Measurements from ENCODE around the gene PDZRN3. TPM values are rescaled to one million over a fixed set of nuclear protein-coding genes. Genes with fewer than 3 reads are reported as not detected.

PDZRN3 gene
- polyA plus RNA-seq, 1 of the 3 experiments (the other 2 are of a cell fraction) = 10.3 TPM

DNA sequence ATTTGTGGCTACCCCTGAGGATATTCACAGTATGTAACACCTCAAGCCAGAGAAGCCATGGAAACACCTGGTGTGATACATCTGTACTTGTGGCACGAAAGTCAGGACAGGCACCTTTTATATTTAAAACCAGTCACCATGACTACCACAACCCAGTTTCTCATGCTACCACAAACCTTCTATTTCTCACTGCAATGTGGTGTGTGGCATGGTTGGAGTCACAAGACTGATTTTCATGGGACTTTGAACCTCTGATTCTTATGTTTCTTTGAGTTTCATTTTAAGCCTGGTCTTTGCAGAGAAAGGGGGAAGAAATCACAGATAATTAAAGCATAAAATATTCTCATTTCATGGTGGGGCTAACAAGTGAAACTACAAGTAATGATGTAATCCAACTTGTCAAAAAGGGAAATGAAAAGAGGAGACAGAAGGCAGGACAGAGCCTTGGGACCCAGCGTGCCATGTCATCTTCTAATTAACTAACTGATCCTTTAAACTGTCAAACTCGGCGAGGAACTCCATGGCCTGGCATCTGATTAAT is 175.9 kb downstream of the PDZRN3 start:
- POLR2A ChIA-PET = no interaction called here
- no peaks in the 10 kb centered on the region for H3F3A ChIP-seq (replicated peaks; ENCODE audit: insufficient read depth)
- H2AFZ ChIP-seq (ENCODE audit: low read depth) = no peak overlapping the region

DNA sequence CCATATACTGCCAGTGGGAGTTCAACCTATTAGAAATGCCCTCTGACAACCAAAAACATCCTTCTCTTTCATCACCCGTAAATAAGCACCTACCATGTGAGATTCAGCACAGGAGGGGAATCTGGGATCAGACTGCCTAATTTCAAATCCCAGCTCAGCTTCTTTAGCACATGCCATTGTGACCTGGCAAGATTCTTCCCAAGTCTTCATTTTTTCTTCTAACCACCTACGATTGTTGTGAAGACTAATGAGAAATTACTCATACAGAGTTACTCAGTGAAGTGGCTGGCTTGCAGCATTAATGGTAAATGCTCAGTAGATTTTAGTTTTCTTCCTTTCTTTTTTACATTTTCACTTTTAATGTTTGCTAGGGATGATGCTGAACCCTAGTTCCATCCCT is 176.7 kb downstream of the PDZRN3 start:
- CTCF ChIA-PET = interaction anchor here (0.6 to 2.0 kb wide), 4 partner anchors 9 to 82 kb away, joined by 3 to 7 read pairs (median 4); no protein-coding TSS in a partner anchor
- H3K4me3 ChIP-seq (ENCODE audit: low read depth in 2 of 2, low read length in 1 of 2) = no peak overlapping the region

More for the DNA sequence above, 175.9 kb downstream of the PDZRN3 start:
- Histone ChIP-seq H3K36me3 (replicated peaks in 1 of 2; ENCODE audit: control insufficient read depth in 1 of 2, insufficient read depth in 2 of 2, low read length in 1 of 2) (peaks cover 0 to 7% of the 10 kb centered on the region in 2 experiments), H3K4me2 (no peak overlapping the region), H3K9me3 (no peaks in the 10 kb centered on the region), H4K20me1 (ENCODE audit: insufficient read depth) (peaks cover 60% of the 10 kb centered on the region), H3K4me3 (ENCODE audit: low read depth in 2 of 2, low read length in 1 of 2) (no peak overlapping the region), H3K9me2 (no peaks in the 10 kb centered on the region), H3K9ac (no peak overlapping the region), H3K79me2 (ENCODE audit: insufficient read depth) (peaks cover 45% of the 10 kb centered on the region), H3K27ac (ENCODE audit: low read depth in 2 of 2, low read length in 1 of 2) (no peak overlapping the region), H3K27me3 (ENCODE audit: insufficient read depth) (no peaks in the 10 kb centered on the region), H3K4me1 (ENCODE audit: control insufficient read depth in 1 of 2, insufficient read depth in 2 of 2, low read depth in 1 of 2, low read length in 1 of 2) (peaks cover 0 to 16% of the 10 kb centered on the region in 2 experiments; a peak in 2 of 4 replicates)
- CTCF ChIA-PET = interaction anchor here (0.7 to 2.0 kb wide), 4 partner anchors 8 to 386 kb away, joined by 3 to 9 read pairs (median 5); no protein-coding TSS in a partner anchor
- no peak for TF ChIP-seq YY1 (IDR thresholded peaks at IDR 0.05; ENCODE audit: low read depth)
- WGBS (ENCODE audit: low lambda C conversion rate) = 85% methylated on average over 4 of the region's 4 CpGs
- DNase-seq = no peak

DNA sequence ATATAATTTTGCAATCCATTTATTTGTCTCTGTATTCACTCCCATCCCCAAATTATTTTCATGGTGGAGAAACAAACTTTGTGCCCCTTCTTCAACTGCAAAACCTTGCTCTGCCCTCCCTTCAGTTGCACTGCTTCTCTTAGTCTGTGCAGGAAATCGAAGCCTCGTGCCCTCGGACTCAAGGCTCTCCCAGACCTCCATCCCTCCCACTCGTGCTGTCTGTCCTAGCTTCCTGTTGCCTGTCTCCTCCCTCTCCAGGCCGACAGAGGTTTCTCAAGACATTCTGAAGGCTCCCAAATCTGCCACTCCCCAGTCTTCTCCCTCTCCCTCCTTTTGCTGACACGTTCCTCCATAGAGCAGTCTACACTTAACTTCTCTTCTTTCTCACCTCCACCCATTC is 177.6 kb downstream of the PDZRN3 start:
- ChIA-PET POLR2A (no interaction called here), CTCF (interaction anchor here (1.5 to 2.2 kb wide), 3 partner anchors 13 to 54 kb away, joined by 4 to 9 read pairs (median 7); no protein-coding TSS in a partner anchor)
- Histone ChIP-seq H3K27me3 (ENCODE audit: insufficient read depth) (no peaks in the 10 kb centered on the region), H3K9me3 (no peaks in the 10 kb centered on the region), H2AFZ (ENCODE audit: low read depth) (no peak overlapping the region), H3K36me3 (replicated peaks in 1 of 2; ENCODE audit: control insufficient read depth in 1 of 2, insufficient read depth in 2 of 2, low read length in 1 of 2) (peaks cover 0 to 7% of the 10 kb centered on the region in 2 experiments), H3F3A (replicated peaks; ENCODE audit: insufficient read depth) (no peaks in the 10 kb centered on the region), H4K20me1 (ENCODE audit: insufficient read depth) (peaks cover 58% of the 10 kb centered on the region), H3K79me2 (ENCODE audit: insufficient read depth) (peaks cover 40% of the 10 kb centered on the region), H3K4me1 (ENCODE audit: control insufficient read depth in 1 of 2, insufficient read depth in 2 of 2, low read depth in 1 of 2, low read length in 1 of 2) (peaks cover 0 to 16% of the 10 kb centered on the region in 2 experiments; a peak in 2 of 4 replicates), H3K4me2 (no peak overlapping the region), H3K9ac (no peak overlapping the region), H3K4me3 (ENCODE audit: low read depth in 2 of 2, low read length in 1 of 2) (no peak overlapping the region), H3K27ac (ENCODE audit: low read depth in 2 of 2, low read length in 1 of 2) (no peak overlapping the region), H3K9me2 (no peaks in the 10 kb centered on the region)
- no peak for DNase-seq
- TF ChIP-seq TAF1 (IDR thresholded peaks at IDR 0.05; ENCODE audit: borderline replicate concordance, low read depth, low read length) (no peak), NFIC (IDR thresholded peaks at IDR 0.05; ENCODE audit: borderline replicate concordance) (no peak), NRF1 (IDR thresholded peaks at IDR 0.05; ENCODE audit: low read depth, low read length) (no peak), GABPA (IDR thresholded peaks at IDR 0.05; ENCODE audit: low read depth) (no peak), TCF12 (IDR thresholded peaks at IDR 0.05) (no peak), CHD2 (IDR thresholded peaks at IDR 0.05; ENCODE audit: low read length, partially characterized antibody) (no peak), SIN3A (IDR thresholded peaks at IDR 0.05; ENCODE audit: borderline replicate concordance, low read depth, low read length) (no peak), RAD21 (IDR thresholded peaks at IDR 0.05; ENCODE audit: low read length) (no peak), JUND (IDR thresholded peaks at IDR 0.05) (no peak), TEAD4 (IDR thresholded peaks at IDR 0.05; ENCODE audit: borderline replicate concordance, insufficient read depth) (no peak), RFX5 (IDR thresholded peaks at IDR 0.05; ENCODE audit: low read length) (no peak)
- TF ChIP-seq, protein P1, sequence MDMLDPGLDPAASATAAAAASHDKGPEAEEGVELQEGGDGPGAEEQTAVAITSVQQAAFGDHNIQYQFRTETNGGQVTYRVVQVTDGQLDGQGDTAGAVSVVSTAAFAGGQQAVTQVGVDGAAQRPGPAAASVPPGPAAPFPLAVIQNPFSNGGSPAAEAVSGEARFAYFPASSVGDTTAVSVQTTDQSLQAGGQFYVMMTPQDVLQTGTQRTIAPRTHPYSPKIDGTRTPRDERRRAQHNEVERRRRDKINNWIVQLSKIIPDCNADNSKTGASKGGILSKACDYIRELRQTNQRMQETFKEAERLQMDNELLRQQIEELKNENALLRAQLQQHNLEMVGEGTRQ (IDR thresholded peaks at IDR 0.05; ENCODE audit: borderline replicate concordance, low read depth, low read length) = no peak
- TF ChIP-seq, protein P2, sequence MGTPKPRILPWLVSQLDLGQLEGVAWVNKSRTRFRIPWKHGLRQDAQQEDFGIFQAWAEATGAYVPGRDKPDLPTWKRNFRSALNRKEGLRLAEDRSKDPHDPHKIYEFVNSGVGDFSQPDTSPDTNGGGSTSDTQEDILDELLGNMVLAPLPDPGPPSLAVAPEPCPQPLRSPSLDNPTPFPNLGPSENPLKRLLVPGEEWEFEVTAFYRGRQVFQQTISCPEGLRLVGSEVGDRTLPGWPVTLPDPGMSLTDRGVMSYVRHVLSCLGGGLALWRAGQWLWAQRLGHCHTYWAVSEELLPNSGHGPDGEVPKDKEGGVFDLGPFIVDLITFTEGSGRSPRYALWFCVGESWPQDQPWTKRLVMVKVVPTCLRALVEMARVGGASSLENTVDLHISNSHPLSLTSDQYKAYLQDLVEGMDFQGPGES (IDR thresholded peaks at IDR 0.05; ENCODE audit: low read depth, low read length) = no peak
- WGBS (ENCODE audit: low lambda C conversion rate) = 84% methylated on average over 6 of the region's 6 CpGs

More for the DNA sequence above, 176.7 kb downstream of the PDZRN3 start:
- Histone ChIP-seq H3F3A (replicated peaks; ENCODE audit: insufficient read depth) (no peaks in the 10 kb centered on the region), H3K4me1 (ENCODE audit: control insufficient read depth in 1 of 2, insufficient read depth in 2 of 2, low read depth in 1 of 2, low read length in 1 of 2) (peaks cover 0 to 16% of the 10 kb centered on the region in 2 experiments; a peak in 2 of 4 replicates), H3K9ac (no peak overlapping the region), H3K4me2 (no peak overlapping the region), H2AFZ (ENCODE audit: low read depth) (no peak overlapping the region), H3K9me2 (no peaks in the 10 kb centered on the region), H3K36me3 (replicated peaks in 1 of 2; ENCODE audit: control insufficient read depth in 1 of 2, insufficient read depth in 2 of 2, low read length in 1 of 2) (peaks cover 0 to 7% of the 10 kb centered on the region in 2 experiments), H3K27ac (ENCODE audit: low read depth in 2 of 2, low read length in 1 of 2) (no peak overlapping the region), H3K9me3 (no peaks in the 10 kb centered on the region), H3K27me3 (ENCODE audit: insufficient read depth) (no peaks in the 10 kb centered on the region), H3K79me2 (ENCODE audit: insufficient read depth) (peaks cover 45% of the 10 kb centered on the region), H4K20me1 (ENCODE audit: insufficient read depth) (peaks cover 58% of the 10 kb centered on the region)
- DNase-seq = no peak
- POLR2A ChIA-PET = no interaction called here
- no peak for TF ChIP-seq FOXJ3 (CRISPR knock-in tag; IDR thresholded peaks at IDR 0.05)
- WGBS (ENCODE audit: low lambda C conversion rate) = 84% methylated on average over 2 of the region's 2 CpGs

Data from SK-N-SH (cell line).